Thymus (tissue), 14 donors: Measurements from ENCODE around the gene BSN. TPM values are rescaled to one million over a fixed set of nuclear protein-coding genes. Genes with fewer than 3 reads are reported as not detected.

Experiments
- DNase-seq, 9 donors: peaks; one replicate each; pipeline ENCODE4 v3.0.0-alpha.2; 2013; ENCODE audit warnings: low spot score in 9 of 9, low read depth in 6 of 9, missing footprints in 1 of 9
- H3K27ac ChIP-seq, 2 donors: one replicate each; pipeline ENCODE4 v1.5.1; 2013; ENCODE audit warnings: control low read depth in 1 of 2, low read depth in 1 of 2, low read length in 1 of 2, mild to moderate bottlenecking in 1 of 2, moderate library complexity in 1 of 2
- H3K27me3 ChIP-seq, 2 donors: one replicate each; pipeline ENCODE4 v1.5.1; 2013; ENCODE audit warnings: low read length in 1 of 2; ENCODE audit not compliant: control insufficient read depth in 2 of 2, insufficient read depth in 1 of 2
- H3K36me3 ChIP-seq, 2 donors: one replicate each; pipeline ENCODE4 v1.5.1; 2013; ENCODE audit warnings: low read length in 1 of 2, mild to moderate bottlenecking in 1 of 2, moderate library complexity in 1 of 2; ENCODE audit not compliant: control insufficient read depth in 2 of 2, insufficient read depth in 2 of 2
- H3K4me1 ChIP-seq, 2 donors: one replicate each; pipeline ENCODE4 v1.5.1; 2013; ENCODE audit warnings: low read length in 2 of 2; ENCODE audit not compliant: control insufficient read depth in 2 of 2, insufficient read depth in 2 of 2
- H3K4me3 ChIP-seq, 2 donors: one replicate each; pipeline ENCODE4 v1.5.1; 2013; ENCODE audit warnings: low read length in 2 of 2, control low read depth in 1 of 2, mild to moderate bottlenecking in 1 of 2
- H3K9me3 ChIP-seq, 2 donors: one replicate each; pipeline ENCODE4 v1.5.1; 2013; ENCODE audit warnings: low read length in 1 of 2, mild to moderate bottlenecking in 1 of 2; ENCODE audit not compliant: control insufficient read depth in 2 of 2, insufficient read depth in 1 of 2
- WGBS: extraction: QIAGEN DNeasy Blood & Tissue Kit; methylation state at CpG from one replicate; pipeline ENCODE4 v1.1.7; 2013; 5-methylcytosine and 5-hydroxymethylcytosine counted together
- long read RNA-seq, 10 donors: transcript quantifications; one replicate each; lab custom pipeline, GENCODE V29; 2026
- polyA plus RNA-seq: library from polyadenylated mRNA; stranded (reverse); fragments of 200-250 nt; gene quantifications from one replicate; pipeline ENCODE4 v1.2.3, GENCODE V29; 2013
- total RNA-seq: library from RNA; stranded (reverse); fragments of 120-200 nt; gene quantifications from one replicate; pipeline ENCODE4 v1.2.4, GENCODE V29; 2013
- donor health status: healthy.

Gene BSN, protein sequence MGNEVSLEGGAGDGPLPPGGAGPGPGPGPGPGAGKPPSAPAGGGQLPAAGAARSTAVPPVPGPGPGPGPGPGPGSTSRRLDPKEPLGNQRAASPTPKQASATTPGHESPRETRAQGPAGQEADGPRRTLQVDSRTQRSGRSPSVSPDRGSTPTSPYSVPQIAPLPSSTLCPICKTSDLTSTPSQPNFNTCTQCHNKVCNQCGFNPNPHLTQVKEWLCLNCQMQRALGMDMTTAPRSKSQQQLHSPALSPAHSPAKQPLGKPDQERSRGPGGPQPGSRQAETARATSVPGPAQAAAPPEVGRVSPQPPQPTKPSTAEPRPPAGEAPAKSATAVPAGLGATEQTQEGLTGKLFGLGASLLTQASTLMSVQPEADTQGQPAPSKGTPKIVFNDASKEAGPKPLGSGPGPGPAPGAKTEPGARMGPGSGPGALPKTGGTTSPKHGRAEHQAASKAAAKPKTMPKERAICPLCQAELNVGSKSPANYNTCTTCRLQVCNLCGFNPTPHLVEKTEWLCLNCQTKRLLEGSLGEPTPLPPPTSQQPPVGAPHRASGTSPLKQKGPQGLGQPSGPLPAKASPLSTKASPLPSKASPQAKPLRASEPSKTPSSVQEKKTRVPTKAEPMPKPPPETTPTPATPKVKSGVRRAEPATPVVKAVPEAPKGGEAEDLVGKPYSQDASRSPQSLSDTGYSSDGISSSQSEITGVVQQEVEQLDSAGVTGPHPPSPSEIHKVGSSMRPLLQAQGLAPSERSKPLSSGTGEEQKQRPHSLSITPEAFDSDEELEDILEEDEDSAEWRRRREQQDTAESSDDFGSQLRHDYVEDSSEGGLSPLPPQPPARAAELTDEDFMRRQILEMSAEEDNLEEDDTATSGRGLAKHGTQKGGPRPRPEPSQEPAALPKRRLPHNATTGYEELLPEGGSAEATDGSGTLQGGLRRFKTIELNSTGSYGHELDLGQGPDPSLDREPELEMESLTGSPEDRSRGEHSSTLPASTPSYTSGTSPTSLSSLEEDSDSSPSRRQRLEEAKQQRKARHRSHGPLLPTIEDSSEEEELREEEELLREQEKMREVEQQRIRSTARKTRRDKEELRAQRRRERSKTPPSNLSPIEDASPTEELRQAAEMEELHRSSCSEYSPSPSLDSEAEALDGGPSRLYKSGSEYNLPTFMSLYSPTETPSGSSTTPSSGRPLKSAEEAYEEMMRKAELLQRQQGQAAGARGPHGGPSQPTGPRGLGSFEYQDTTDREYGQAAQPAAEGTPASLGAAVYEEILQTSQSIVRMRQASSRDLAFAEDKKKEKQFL (N-terminal part only)
- 0.09 TPM for total RNA-seq
- 0.09 TPM for polyA plus RNA-seq
- long read RNA-seq, donor 1: 0 reads
- long read RNA-seq, donor 2: 0 reads
- long read RNA-seq, donor 3: 0 reads
- long read RNA-seq, donor 4: 0 reads
- long read RNA-seq, donor 5: 0 reads
- long read RNA-seq, donor 6: 0 reads
- long read RNA-seq, donor 7: 0 reads
- long read RNA-seq, donor 8: 0 reads
- long read RNA-seq, donor 9: 0 reads
- long read RNA-seq, donor 10: 0 reads

- no peaks in the 10 kb centered on the region for H3K36me3 ChIP-seq
- no peaks in the 10 kb centered on the region for H3K9me3 ChIP-seq
- DNase-seq: peak; percentile 79 to 96 (median 92)
- WGBS: 6% methylated on average over 76 of the region's 76 CpGs
- peaks cover 23 to 51% of the 10 kb centered on the region in 2 donors for H3K27me3 ChIP-seq
- H3K27ac ChIP-seq: no peak within 1 kb of the TSS
- peaks cover 8 to 12% of the 10 kb centered on the region in 2 donors for H3K4me1 ChIP-seq
- peak within 1 kb of the TSS; percentile 65 to 82 for H3K4me3 ChIP-seq
Observed at GRCh38 chr3:49553692-49554632, at the start of gene BSN. Gene BSN, plus strand, starts transcription at chr3:49554477. Its CDS starts 126 bp downstream, at chr3:49554603.

DNA sequence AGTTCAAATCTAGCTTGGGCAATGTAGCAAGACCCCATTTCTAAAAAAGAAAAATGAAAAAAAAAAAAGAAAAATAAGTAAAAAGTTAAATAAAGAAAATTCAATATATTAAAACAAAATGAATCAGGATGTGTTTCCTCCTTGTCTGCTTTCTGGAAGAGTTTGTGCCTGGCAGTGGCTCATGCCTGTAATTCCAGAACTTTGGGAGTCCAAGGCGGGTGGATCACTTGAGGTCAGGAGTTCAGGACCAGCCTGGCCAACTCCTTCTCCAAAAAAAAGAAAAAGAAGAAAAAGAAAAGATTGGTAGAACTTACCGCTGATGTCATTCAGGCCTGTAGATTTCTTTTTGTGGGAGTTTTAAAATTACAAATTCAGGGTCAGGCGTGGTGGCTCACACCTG, 47.4 kb upstream of the BSN start:
- no peak overlapping the region for H3K4me3 ChIP-seq
- no peaks in the 10 kb centered on the region for H3K27me3 ChIP-seq
- peaks cover 8 to 15% of the 10 kb centered on the region in 2 donors for H3K36me3 ChIP-seq
- H3K9me3 ChIP-seq: no peaks in the 10 kb centered on the region
- no peaks in the 10 kb centered on the region for H3K4me1 ChIP-seq
- H3K27ac ChIP-seq: no peak overlapping the region
- no peak for DNase-seq
- 97% methylated on average over 3 of the region's 3 CpGs for WGBS

- Histone ChIP-seq H3K36me3 (peaks cover 17 to 30% of the 10 kb centered on the region in 2 donors), H3K4me3 (no peak overlapping the region), H3K27ac (no peak overlapping the region), H3K9me3 (no peaks in the 10 kb centered on the region), H3K4me1 (no peaks in the 10 kb centered on the region), H3K27me3 (no peaks in the 10 kb centered on the region)
- WGBS: 49% methylated on average over 2 of the region's 2 CpGs
- no peak for DNase-seq
Observed at GRCh38 chr3:49509028-49509561, 45.2 kb upstream of the BSN start.

GRCh38 chr3:49511639-49512038, 42.6 kb upstream of the BSN start:
- Histone ChIP-seq H3K27me3 (no peaks in the 10 kb centered on the region), H3K4me3 (no peak overlapping the region), H3K9me3 (no peaks in the 10 kb centered on the region), H3K4me1 (no peaks in the 10 kb centered on the region), H3K36me3 (peaks cover 17 to 41% of the 10 kb centered on the region in 2 donors), H3K27ac (no peak overlapping the region)
- DNase-seq: no peak
- WGBS: 99% methylated on average over 2 of the region's 2 CpGs

GRCh38 chr3:49512781-49513355, 41.4 kb upstream of the BSN start:
- no peak for DNase-seq
- Histone ChIP-seq H3K27me3 (no peaks in the 10 kb centered on the region), H3K4me3 (no peak overlapping the region), H3K36me3 (peaks cover 17 to 49% of the 10 kb centered on the region in 2 donors), H3K4me1 (no peaks in the 10 kb centered on the region), H3K9me3 (no peaks in the 10 kb centered on the region), H3K27ac (no peak overlapping the region)
- WGBS: 98% methylated on average over 1 of the region's 1 CpG

- DNase-seq: no peak
- 97% methylated on average over 4 of the region's 4 CpGs for WGBS
- Histone ChIP-seq H3K4me3 (no peak overlapping the region), H3K27ac (no peak overlapping the region), H3K4me1 (no peaks in the 10 kb centered on the region), H3K9me3 (no peaks in the 10 kb centered on the region), H3K27me3 (no peaks in the 10 kb centered on the region), H3K36me3 (peaks cover 17 to 53% of the 10 kb centered on the region in 2 donors)
Observed at GRCh38 chr3:49513494-49514124, 40.7 kb upstream of the BSN start.

- Histone ChIP-seq H3K9me3 (no peaks in the 10 kb centered on the region), H3K4me3 (no peak overlapping the region), H3K36me3 (peaks cover 13 to 42% of the 10 kb centered on the region in 2 donors), H3K4me1 (no peaks in the 10 kb centered on the region), H3K27ac (no peak overlapping the region), H3K27me3 (no peaks in the 10 kb centered on the region)
- DNase-seq: no peak
- 98% methylated on average over 3 of the region's 3 CpGs for WGBS
Observed at GRCh38 chr3:49518016-49518415, 36.3 kb upstream of the BSN start.
